Measurements from ENCODE around the gene NSUN2. TPM values are rescaled to one million over a fixed set of nuclear protein-coding genes. Genes with fewer than 3 reads are reported as not detected.

The NSUN2 gene
- total RNA-seq, 4 donors from 2014 or later = 29.9 to 77.1 (median 51.7) TPM

DNA sequence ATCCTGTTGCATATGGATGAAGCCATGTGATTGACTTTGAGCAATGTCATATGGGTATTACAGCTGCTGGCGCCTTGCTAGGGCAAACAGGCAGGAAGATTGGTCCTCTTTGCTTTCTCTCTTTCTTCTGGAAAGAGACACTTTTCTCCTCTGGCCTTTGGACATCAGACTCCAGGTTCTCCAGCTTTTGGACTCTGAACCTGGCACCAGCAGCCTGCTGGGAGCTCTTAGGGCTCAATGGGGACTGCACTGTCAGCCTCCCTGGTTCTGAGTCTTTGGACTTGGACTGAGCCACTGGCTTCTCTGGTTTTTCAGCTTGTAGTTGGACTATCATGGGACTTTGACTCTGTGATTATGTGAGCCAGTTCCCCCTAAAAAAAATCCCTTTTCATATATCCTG, 45.5 kb upstream of the NSUN2 start:
- no peak for TF ChIP-seq POLR2A (IDR thresholded peaks at IDR 0.05)
- TF ChIP-seq, protein P1, sequence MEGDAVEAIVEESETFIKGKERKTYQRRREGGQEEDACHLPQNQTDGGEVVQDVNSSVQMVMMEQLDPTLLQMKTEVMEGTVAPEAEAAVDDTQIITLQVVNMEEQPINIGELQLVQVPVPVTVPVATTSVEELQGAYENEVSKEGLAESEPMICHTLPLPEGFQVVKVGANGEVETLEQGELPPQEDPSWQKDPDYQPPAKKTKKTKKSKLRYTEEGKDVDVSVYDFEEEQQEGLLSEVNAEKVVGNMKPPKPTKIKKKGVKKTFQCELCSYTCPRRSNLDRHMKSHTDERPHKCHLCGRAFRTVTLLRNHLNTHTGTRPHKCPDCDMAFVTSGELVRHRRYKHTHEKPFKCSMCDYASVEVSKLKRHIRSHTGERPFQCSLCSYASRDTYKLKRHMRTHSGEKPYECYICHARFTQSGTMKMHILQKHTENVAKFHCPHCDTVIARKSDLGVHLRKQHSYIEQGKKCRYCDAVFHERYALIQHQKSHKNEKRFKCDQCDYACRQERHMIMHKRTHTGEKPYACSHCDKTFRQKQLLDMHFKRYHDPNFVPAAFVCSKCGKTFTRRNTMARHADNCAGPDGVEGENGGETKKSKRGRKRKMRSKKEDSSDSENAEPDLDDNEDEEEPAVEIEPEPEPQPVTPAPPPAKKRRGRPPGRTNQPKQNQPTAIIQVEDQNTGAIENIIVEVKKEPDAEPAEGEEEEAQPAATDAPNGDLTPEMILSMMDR (IDR thresholded peaks at IDR 0.05) = no peak
- TF ChIP-seq POLR2AphosphoS5 (IDR thresholded peaks at IDR 0.05) = no peak
- TF ChIP-seq EP300 (IDR thresholded peaks at IDR 0.05; ENCODE audit: low read depth) = no peak
- Histone ChIP-seq H3K36me3 (no peaks in the 10 kb centered on the region), H3K9me3 (no peaks in the 10 kb centered on the region), H3K27ac (no peak overlapping the region), H3K4me3 (no peak overlapping the region), H3K4me1 (no peaks in the 10 kb centered on the region), H3K27me3 (no peaks in the 10 kb centered on the region)
- 87% methylated on average over 1 of the region's 1 CpG; no CpG with 5 or more reads in 1 of the 2 donors for WGBS, 2 donors (ENCODE audit: low coverage in 1 of 2)
- in situ Hi-C loops (cut with MboI; ENCODE audit: low pct_ligation_motif_present in 1 of 4, low pct_unique_long_range_greater_than_20kb in 1 of 4, low sequenced_read_pairs in 3 of 4) = no loop called here
- no peak for DNase-seq
- intact Hi-C loops (cut with DNase I; ENCODE audit: low total_unique reads) = no loop called here

DNA sequence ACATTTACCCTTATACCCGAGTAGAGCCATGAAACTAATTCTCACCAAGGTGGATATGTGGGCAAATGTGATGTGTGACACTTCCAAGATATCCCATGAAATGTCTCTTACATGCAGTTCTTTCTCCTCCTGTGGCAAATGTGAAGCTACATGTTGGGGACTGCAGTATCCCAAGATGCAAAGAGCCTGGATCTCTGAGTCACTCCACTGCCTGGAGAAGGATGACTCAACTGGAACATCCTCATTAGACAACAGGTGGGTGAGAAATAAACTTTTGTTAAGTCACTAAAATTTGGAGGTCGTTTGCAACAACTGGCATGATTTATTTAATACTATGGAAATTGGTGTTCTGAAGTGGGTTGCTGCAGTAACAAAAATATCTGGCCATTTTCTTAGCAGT, 43.9 kb upstream of the NSUN2 start:
- intact Hi-C loops (cut with DNase I; ENCODE audit: low total_unique reads) (no loop called here), in situ Hi-C loops (cut with MboI; ENCODE audit: low pct_ligation_motif_present in 1 of 4, low pct_unique_long_range_greater_than_20kb in 1 of 4, low sequenced_read_pairs in 3 of 4) (no loop called here)
- no peak for DNase-seq
- Histone ChIP-seq H3K27ac (no peak overlapping the region), H3K9me3 (no peaks in the 10 kb centered on the region), H3K4me1 (no peaks in the 10 kb centered on the region), H3K27me3 (no peaks in the 10 kb centered on the region), H3K4me3 (no peak overlapping the region), H3K36me3 (no peaks in the 10 kb centered on the region)
- 47 to 69% methylated on average over 2 of the region's 2 CpGs for WGBS, 2 donors (ENCODE audit: low coverage in 1 of 2)
- TF ChIP-seq, protein P1 (IDR thresholded peaks at IDR 0.05) = no peak
- TF ChIP-seq POLR2A (IDR thresholded peaks at IDR 0.05) (no peak), POLR2AphosphoS5 (IDR thresholded peaks at IDR 0.05) (no peak), EP300 (IDR thresholded peaks at IDR 0.05; ENCODE audit: low read depth) (no peak)

DNA sequence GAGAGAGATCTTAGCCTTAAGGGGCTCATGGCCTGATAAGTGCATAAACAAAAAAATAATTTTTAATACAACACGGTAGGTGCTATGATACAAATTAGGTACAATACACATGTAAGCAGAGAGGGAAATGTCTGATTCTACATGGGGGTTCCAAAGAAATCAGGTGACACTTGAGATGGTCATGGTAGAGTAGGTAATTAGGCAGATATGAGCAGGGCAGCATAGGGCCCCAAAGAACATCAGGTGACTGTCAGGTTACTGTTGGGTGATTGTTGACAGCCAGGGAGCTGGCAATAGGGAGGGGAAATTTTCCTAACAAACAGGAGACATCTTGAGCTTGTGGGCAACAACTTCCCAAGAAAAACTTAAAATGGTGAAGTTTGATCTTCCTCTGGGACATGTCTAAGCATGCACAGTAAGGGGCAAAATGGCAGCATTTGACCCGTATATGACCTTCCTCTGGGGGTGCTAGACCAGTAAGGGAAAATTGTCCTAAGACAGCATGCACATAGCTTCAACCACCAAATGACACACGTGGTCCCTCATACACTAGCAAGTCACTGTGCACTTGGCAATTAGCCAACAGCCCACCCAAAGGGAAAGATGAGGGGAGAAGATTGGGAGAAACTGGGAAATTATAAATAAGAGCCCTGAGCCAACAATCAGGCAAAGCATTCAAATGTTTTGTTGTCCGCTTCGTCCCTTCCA, 43.1 kb upstream of the NSUN2 start:
- no peak overlapping the region for H3K4me3 ChIP-seq

DNA sequence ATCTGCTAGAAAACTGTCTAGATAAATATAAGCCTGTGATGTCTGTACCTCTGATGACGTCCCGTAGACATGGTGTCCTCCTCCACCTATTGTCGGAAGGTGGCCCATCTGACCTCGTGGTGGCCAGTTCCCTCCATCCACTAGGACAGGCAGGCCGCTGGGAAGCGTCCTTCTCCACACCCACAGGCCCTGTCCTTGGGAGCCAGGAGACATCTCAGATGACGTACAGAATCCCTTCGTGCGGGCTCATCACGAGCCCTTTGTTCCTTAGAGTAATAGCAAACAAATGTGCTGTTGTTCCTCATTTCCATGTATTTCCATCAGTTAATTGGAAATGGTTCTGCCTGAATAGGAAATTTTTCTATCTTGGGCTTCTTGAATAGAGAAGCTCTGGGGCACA, 42.0 kb upstream of the NSUN2 start:
- Histone ChIP-seq H3K27ac (no peak overlapping the region), H3K36me3 (no peaks in the 10 kb centered on the region), H3K9me3 (no peaks in the 10 kb centered on the region), H3K4me1 (no peaks in the 10 kb centered on the region), H3K27me3 (no peaks in the 10 kb centered on the region), H3K4me3 (no peak overlapping the region)
- DNase-seq = no peak
- intact Hi-C loops (cut with DNase I; ENCODE audit: low total_unique reads) (no loop called here), in situ Hi-C loops (cut with MboI; ENCODE audit: low pct_ligation_motif_present in 1 of 4, low pct_unique_long_range_greater_than_20kb in 1 of 4, low sequenced_read_pairs in 3 of 4) (no loop called here)
- 98 to 100% methylated on average over 4 to 10 of the region's 10 CpGs for WGBS, 2 donors (ENCODE audit: low coverage in 1 of 2)
- no peak for TF ChIP-seq POLR2A (IDR thresholded peaks at IDR 0.05)
- no peak for TF ChIP-seq POLR2AphosphoS5 (IDR thresholded peaks at IDR 0.05)
- TF ChIP-seq, protein P1 (IDR thresholded peaks at IDR 0.05) = no peak
- no peak for TF ChIP-seq EP300 (IDR thresholded peaks at IDR 0.05; ENCODE audit: low read depth)

More for the DNA sequence above, 43.1 kb upstream of the NSUN2 start:
- Histone ChIP-seq H3K4me1 (no peaks in the 10 kb centered on the region), H3K27ac (no peak overlapping the region), H3K9me3 (no peaks in the 10 kb centered on the region), H3K36me3 (no peaks in the 10 kb centered on the region), H3K27me3 (no peaks in the 10 kb centered on the region)
- 90 to 96% methylated on average over 4 to 5 of the region's 5 CpGs for WGBS, 2 donors (ENCODE audit: low coverage in 1 of 2)
- DNase-seq = no peak
- in situ Hi-C loops (cut with MboI; ENCODE audit: low pct_ligation_motif_present in 1 of 4, low pct_unique_long_range_greater_than_20kb in 1 of 4, low sequenced_read_pairs in 3 of 4) = no loop called here
- TF ChIP-seq POLR2AphosphoS5 (IDR thresholded peaks at IDR 0.05) (no peak), POLR2A (IDR thresholded peaks at IDR 0.05) (no peak), EP300 (IDR thresholded peaks at IDR 0.05; ENCODE audit: low read depth) (no peak)
- TF ChIP-seq, protein P1 (IDR thresholded peaks at IDR 0.05) = no peak
- intact Hi-C loops (cut with DNase I; ENCODE audit: low total_unique reads) = no loop called here

All from transverse colon (tissue), 4 donors.